AG04450 (cell line): ENCODE results near the gene COL13A1. TPM values are rescaled to one million over a fixed set of nuclear protein-coding genes. Genes with fewer than 3 reads are reported as not detected.

ENCODE experiments used
- CTCF ChIA-PET: fragments of 300-600, 350-600 bp; formaldehyde crosslinking; extraction: SDS; loops from one replicate; lab custom pipeline; 2022; ENCODE audit warnings: antibody characterized with exemption, inconsistent platforms; lab: Charles Lee
- POLR2A ChIA-PET: fragments of 350-600 bp; formaldehyde crosslinking; extraction: SDS; loops from one replicate; lab custom pipeline; 2021; ENCODE audit warnings: antibody characterized with exemption, inconsistent platforms; lab: Yijun Ruan, JAX
- DNase-seq: peaks from one replicate; pipeline ENCODE4 v3.0.0-alpha.2; 2011; ENCODE audit warnings: low read depth, low spot score
- H3K27ac ChIP-seq: one replicate; pipeline ENCODE4 v1.5.1; 2012; ENCODE audit warnings: low read depth, low read length, control low read depth
- H3K27me3 ChIP-seq: one replicate; pipeline ENCODE4 v1.6.0; 2012; ENCODE audit warnings: low read length; ENCODE audit not compliant: control insufficient read depth, insufficient read depth
- H3K4me3 ChIP-seq: 2 replicates; pipeline ENCODE4 v1.5.1; 2011; ENCODE audit warnings: mild to moderate bottlenecking, low read depth, low read length, control low read depth
- H3K9me3 ChIP-seq: 2 replicates; pipeline ENCODE4 v1.5.1; 2012; ENCODE audit warnings: low read length; ENCODE audit not compliant: control insufficient read depth, insufficient read depth
- polyA plus RNA-seq: library from polyadenylated mRNA; depleted of rRNA; stranded (reverse); fragments of >200 nt; gene quantifications from 2 replicates; pipeline ENCODE4 v1.2.3, GENCODE V29; 2011
- TF ChIP-seq, protein P1 (sequence below): IDR thresholded peaks from 2 replicates; pipeline ENCODE4 v1.5.1; 2011; ENCODE audit warnings: low read depth, low read length, control low read depth, inconsistent platforms

COL13A1 gene
- polyA plus RNA-seq, 1 experiment = 13.1 TPM

DNA sequence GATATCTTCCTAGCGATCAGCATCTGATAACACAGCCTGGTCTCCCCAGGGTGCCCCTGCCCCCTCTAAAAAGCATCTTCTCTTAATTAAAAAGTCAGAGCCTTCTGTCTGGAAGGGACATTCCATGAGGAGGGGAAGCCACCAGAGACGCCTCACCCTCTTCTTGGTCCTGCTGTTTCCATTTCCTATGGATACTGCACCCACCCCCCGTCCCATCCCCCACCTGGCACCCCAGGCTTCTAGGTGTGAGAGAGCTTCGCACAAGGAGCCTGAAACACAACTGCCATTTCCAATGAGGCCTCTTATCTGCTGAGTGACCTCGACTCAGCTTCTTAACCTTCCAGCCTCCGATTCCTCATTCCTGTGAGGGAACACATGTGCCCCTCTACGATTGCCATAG, 51.4 kb downstream of the COL13A1 start:
- ChIA-PET CTCF (no interaction called here), POLR2A (no interaction called here)
- Histone ChIP-seq H3K9me3 (no peaks in the 10 kb centered on the region), H3K27me3 (no peaks in the 10 kb centered on the region), H3K27ac (no peak overlapping the region), H3K4me3 (no peak overlapping the region)
- TF ChIP-seq, protein P1, sequence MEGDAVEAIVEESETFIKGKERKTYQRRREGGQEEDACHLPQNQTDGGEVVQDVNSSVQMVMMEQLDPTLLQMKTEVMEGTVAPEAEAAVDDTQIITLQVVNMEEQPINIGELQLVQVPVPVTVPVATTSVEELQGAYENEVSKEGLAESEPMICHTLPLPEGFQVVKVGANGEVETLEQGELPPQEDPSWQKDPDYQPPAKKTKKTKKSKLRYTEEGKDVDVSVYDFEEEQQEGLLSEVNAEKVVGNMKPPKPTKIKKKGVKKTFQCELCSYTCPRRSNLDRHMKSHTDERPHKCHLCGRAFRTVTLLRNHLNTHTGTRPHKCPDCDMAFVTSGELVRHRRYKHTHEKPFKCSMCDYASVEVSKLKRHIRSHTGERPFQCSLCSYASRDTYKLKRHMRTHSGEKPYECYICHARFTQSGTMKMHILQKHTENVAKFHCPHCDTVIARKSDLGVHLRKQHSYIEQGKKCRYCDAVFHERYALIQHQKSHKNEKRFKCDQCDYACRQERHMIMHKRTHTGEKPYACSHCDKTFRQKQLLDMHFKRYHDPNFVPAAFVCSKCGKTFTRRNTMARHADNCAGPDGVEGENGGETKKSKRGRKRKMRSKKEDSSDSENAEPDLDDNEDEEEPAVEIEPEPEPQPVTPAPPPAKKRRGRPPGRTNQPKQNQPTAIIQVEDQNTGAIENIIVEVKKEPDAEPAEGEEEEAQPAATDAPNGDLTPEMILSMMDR = no peak
- no peak for DNase-seq

DNA sequence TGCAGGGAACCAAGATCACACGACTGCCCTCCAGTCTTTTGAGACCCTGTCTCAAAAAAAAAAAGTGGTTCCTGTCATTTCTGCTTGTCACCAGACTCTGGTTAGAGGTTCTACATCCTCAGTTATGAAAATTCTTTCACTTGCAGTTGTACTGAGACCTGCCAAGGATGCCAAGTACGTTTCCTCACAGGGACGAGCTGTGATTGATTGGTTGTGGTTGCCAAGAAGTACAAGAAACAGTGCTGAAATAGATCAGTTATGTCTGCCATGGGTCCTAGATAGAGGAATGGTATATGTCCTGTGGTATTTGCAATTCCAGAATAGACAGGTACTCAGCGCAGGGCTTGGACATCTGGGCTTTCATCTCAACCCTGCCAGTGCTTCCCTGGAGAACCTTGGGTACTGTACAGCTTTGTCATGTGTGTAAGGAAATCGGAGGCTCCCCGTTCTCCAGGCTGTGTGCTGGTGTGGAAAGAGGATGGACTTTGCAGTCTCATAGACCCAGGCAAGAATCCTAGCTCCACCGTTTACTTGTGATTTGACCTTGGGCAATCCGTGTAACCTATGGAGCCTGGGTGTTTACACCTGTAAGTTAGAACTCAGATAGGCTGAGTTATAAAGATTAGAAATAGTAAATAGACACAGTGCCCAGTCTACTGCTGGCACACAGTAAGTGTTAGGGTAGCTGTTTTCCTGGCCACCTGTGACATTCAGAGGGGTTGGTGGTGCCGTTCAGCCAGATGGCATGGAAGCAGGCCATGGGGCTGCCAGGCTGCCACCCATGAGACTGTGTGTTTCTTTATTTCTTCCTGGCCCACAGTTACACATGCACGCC, 53.0 kb downstream of the COL13A1 start:
- no peak for DNase-seq
- Histone ChIP-seq H3K27me3 (no peaks in the 10 kb centered on the region), H3K4me3 (no peak overlapping the region), H3K9me3 (no peaks in the 10 kb centered on the region), H3K27ac (no peak overlapping the region)
- TF ChIP-seq, protein P1 = no peak
- ChIA-PET CTCF (interaction anchor here (0.7 kb wide), 1 partner anchor 566 kb away, joined by 3 read pairs; no protein-coding TSS in a partner anchor), POLR2A (no interaction called here)

DNA sequence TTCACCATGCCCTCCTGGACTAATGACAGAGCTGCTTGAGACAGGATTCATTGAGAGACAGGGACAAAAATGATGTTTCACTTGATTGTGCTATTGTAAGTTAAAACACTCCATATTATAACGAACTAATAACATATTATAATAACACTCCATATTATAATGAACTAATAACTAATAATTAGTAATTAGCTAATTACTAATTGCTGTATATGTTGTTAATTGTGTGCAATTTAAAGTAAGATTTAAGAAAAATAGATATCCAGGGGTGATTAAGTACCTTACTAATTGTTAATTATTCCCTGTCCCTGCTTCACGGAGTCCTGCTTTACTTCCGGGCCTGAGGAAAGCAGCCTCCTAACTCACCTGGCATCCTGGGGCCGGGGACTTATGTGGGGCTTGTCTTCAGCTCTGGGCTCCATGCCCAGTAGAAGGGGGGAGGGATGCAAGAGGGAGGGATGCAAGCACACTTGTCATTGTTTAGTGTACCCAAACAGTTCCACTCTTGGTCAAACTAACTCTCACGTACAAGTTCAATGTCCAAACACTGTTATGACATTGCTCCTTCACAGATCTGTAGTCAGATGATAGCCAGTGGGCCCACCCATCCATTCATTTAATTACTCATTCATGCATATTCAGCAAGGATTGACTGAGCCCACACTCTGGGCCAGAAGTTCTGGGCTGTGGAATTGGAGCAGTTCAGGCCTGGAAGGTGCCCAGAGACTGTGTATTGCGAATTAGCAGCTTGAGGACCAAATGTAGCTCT, 53.8 kb downstream of the COL13A1 start:
- H3K4me3 ChIP-seq = no peak overlapping the region
- H3K27me3 ChIP-seq = no peaks in the 10 kb centered on the region
- TF ChIP-seq, protein P1 = no peak
- no peak overlapping the region for H3K27ac ChIP-seq
- ChIA-PET CTCF (interaction anchor here (1.0 kb wide), 1 partner anchor 56 kb away, joined by 3 read pairs; no protein-coding TSS in a partner anchor), POLR2A (no interaction called here)
- DNase-seq = no peak
- no peaks in the 10 kb centered on the region for H3K9me3 ChIP-seq

DNA sequence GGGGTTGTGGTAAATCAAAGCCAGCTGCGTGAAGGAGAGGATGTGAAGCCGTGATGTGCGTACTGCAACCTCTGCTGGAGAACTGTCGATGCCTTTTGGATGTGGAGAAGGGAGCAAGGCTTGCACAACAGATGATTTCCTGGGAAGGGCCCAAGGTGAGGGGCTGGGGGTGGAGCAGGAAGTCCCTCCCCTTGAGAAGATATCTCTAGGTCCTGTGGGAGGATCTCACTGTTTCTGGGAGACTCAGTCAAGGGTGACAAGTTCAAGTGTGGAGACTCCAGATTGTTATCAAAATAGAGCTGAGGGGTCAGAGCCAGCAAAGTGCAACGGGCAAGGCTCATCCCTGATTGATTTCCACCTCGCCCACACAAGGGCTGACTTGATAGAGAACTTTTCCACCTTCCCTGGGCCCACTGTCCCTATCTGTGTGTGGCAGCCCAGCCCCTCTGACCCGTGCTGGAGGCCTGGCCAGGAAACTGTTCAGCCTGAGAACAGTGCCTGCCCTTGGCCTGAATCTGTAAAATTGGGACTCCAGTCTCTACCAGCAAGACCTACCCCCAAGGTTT, 55.0 kb downstream of the COL13A1 start:
- ChIA-PET POLR2A (no interaction called here), CTCF (no interaction called here)
- H3K4me3 ChIP-seq = no peak overlapping the region
- H3K9me3 ChIP-seq = no peaks in the 10 kb centered on the region
- DNase-seq = no peak
- H3K27ac ChIP-seq = no peak overlapping the region
- no peaks in the 10 kb centered on the region for H3K27me3 ChIP-seq
- TF ChIP-seq, protein P1 = no peak
